Osteoblast (primary cell): Measurements from ENCODE around the gene ARHGEF28. TPM values are rescaled to one million over a fixed set of nuclear protein-coding genes. Genes with fewer than 3 reads are reported as not detected.

Source experiments
- DNase-seq: peaks from one replicate; pipeline ENCODE4 v3.0.0; 2011; ENCODE audit warnings: low spot score, mixed read lengths; ENCODE audit not compliant: insufficient read length; ENCODE audit errors: missing footprints
- H2AFZ ChIP-seq: 2 replicates; pipeline ENCODE4 v1.6.0; 2011; ENCODE audit warnings: mild to moderate bottlenecking, low read length
- H3K27ac ChIP-seq: 2 replicates; pipeline ENCODE4 v1.5.1; 2011; ENCODE audit warnings: mild to moderate bottlenecking, low read depth, low read length, moderate library complexity
- H3K27me3 ChIP-seq: 2 replicates; pipeline ENCODE4 v1.6.0; 2012; ENCODE audit warnings: mild to moderate bottlenecking, control low read depth, inconsistent platforms, low read length, moderate library complexity; ENCODE audit not compliant: insufficient read depth
- H3K36me3 ChIP-seq: 2 replicates; pipeline ENCODE4 v1.5.1; 2011; ENCODE audit warnings: mild to moderate bottlenecking, low read length, control low read depth, moderate library complexity; ENCODE audit not compliant: insufficient read depth
- H3K4me1 ChIP-seq: 2 replicates; pipeline ENCODE4 v1.5.1; 2011; ENCODE audit warnings: mild to moderate bottlenecking, low read length, control low read depth, moderate library complexity; ENCODE audit not compliant: insufficient read depth
- H3K4me2 ChIP-seq: 2 replicates; pipeline ENCODE4 v1.6.0; 2011; ENCODE audit warnings: mild to moderate bottlenecking, low read length; ENCODE audit not compliant: insufficient read depth
- H3K4me3 ChIP-seq: fragments of 200-600 bp; sonication (generic); 3 replicates; pipeline ENCODE4 v1.5.1; 2012; ENCODE audit warnings: mild to moderate bottlenecking, low read length, inconsistent platforms; ENCODE audit not compliant: insufficient read depth
- H3K79me2 ChIP-seq: 2 replicates; pipeline ENCODE4 v1.6.0; 2012; ENCODE audit warnings: mild to moderate bottlenecking, low read length, control low read depth, inconsistent platforms; ENCODE audit not compliant: insufficient read depth
- H3K9me3 ChIP-seq: 2 replicates; pipeline ENCODE4 v1.5.1; 2011; ENCODE audit warnings: low read depth, low read length, control low read depth
- H4K20me1 ChIP-seq: 2 replicates; pipeline ENCODE4 v1.6.0; 2012; ENCODE audit warnings: mild to moderate bottlenecking, low read length, control low read depth; ENCODE audit not compliant: insufficient read depth
- total RNA-seq: library from RNA; depleted of rRNA; stranded (reverse); fragments of >200 nt; gene quantifications from 2 replicates; pipeline ENCODE4 v1.2.3, GENCODE V29; 2012
- TF ChIP-seq, protein P1 (sequence below): IDR thresholded peaks from 2 replicates; pipeline ENCODE4 v1.5.1; 2011; ENCODE audit warnings: mild to moderate bottlenecking, low read depth, low read length, moderate library complexity; ENCODE audit errors: extremely low read depth

ARHGEF28 gene
- total RNA-seq, 1 donor: 64.4 TPM

GRCh38 chr5:73654171-73654811, 28.3 kb downstream of the ARHGEF28 start:
- H2AFZ ChIP-seq: no peak overlapping the region
- DNase-seq: no peak
- H3K4me1 ChIP-seq: peaks cover 13% of the 10 kb centered on the region
- no peak overlapping the region for H3K4me2 ChIP-seq
- no peak overlapping the region for H3K27ac ChIP-seq
- no peaks in the 10 kb centered on the region for H4K20me1 ChIP-seq
- peaks cover 71% of the 10 kb centered on the region for H3K79me2 ChIP-seq
- H3K4me3 ChIP-seq: no peak overlapping the region
- no peaks in the 10 kb centered on the region for H3K27me3 ChIP-seq
- no peaks in the 10 kb centered on the region for H3K36me3 ChIP-seq
- TF ChIP-seq, protein P1, sequence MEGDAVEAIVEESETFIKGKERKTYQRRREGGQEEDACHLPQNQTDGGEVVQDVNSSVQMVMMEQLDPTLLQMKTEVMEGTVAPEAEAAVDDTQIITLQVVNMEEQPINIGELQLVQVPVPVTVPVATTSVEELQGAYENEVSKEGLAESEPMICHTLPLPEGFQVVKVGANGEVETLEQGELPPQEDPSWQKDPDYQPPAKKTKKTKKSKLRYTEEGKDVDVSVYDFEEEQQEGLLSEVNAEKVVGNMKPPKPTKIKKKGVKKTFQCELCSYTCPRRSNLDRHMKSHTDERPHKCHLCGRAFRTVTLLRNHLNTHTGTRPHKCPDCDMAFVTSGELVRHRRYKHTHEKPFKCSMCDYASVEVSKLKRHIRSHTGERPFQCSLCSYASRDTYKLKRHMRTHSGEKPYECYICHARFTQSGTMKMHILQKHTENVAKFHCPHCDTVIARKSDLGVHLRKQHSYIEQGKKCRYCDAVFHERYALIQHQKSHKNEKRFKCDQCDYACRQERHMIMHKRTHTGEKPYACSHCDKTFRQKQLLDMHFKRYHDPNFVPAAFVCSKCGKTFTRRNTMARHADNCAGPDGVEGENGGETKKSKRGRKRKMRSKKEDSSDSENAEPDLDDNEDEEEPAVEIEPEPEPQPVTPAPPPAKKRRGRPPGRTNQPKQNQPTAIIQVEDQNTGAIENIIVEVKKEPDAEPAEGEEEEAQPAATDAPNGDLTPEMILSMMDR: no peak
- no peaks in the 10 kb centered on the region for H3K9me3 ChIP-seq

GRCh38 chr5:73654819-73655318, 28.9 kb downstream of the ARHGEF28 start:
- Histone ChIP-seq H2AFZ (peak overlapping the region; percentile 40), H3K36me3 (no peaks in the 10 kb centered on the region), H3K4me1 (peaks cover 13% of the 10 kb centered on the region), H3K4me3 (no peak overlapping the region), H3K9me3 (no peaks in the 10 kb centered on the region), H4K20me1 (no peaks in the 10 kb centered on the region), H3K79me2 (peaks cover 68% of the 10 kb centered on the region), H3K4me2 (no peak overlapping the region), H3K27ac (no peak overlapping the region), H3K27me3 (no peaks in the 10 kb centered on the region)
- TF ChIP-seq, protein P1: no peak
- no peak for DNase-seq

DNA sequence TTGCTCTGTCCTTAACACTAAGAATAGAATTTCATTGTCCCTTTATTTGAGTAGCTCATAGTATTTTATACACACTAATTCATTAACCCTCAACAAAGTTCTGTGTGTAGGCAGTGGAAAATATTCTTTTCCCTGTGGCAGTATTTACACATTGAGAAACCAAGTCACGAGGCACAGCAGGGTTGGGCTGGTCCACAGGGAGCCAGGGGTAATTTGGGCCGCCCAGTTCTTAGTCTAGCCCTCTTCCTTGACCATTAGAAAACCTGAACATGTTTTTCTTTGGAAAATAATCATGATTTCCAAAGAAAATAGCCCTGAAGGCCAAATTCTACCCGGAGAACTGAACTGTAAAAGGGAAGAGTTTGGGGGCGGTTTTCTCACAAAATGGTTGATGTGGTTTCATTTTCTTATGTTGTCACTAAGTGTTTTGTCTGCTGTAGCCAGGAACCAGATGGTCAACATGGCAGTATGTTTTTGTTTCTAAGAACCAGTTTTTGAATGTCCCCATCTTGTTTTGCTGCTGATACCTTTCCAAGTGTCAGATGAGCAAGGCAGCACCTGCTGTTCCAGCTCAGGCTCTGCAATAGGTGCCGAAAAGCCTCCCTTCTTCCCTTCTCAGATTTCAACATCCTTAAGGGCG, 29.6 kb downstream of the ARHGEF28 start:
- DNase-seq: no peak
- peaks cover 13% of the 10 kb centered on the region for H3K4me1 ChIP-seq
- peak overlapping the region; percentile 23 for H3K4me3 ChIP-seq
- TF ChIP-seq, protein P1: no peak
- peak overlapping the region; percentile 33 for H2AFZ ChIP-seq
- H3K36me3 ChIP-seq: no peaks in the 10 kb centered on the region
- H3K9me3 ChIP-seq: no peaks in the 10 kb centered on the region
- peaks cover 67% of the 10 kb centered on the region for H3K79me2 ChIP-seq
- H3K27me3 ChIP-seq: no peaks in the 10 kb centered on the region
- H3K27ac ChIP-seq: no peak overlapping the region
- H4K20me1 ChIP-seq: no peaks in the 10 kb centered on the region
- peak overlapping the region; percentile 46 for H3K4me2 ChIP-seq

DNA sequence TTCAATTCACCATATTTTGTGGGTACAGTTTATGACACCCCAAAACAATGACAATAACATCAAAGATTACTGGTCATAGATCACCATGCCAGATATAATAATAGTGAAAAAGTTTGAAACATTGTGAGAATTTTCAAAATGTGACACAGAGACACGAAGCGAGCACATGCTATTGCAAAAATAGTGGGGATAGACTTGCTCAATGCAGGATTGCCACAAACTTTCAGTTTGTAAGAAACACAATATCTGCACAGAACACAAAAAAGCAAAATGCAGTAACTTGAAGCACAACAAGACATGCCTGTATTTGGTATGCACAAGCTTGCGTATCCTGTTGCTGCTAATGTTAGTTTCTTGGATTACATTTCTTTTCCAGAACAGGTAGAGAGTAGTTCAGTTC, 35.8 kb downstream of the ARHGEF28 start:
- TF ChIP-seq, protein P1: no peak
- H3K79me2 ChIP-seq: peaks cover 53% of the 10 kb centered on the region

More for the DNA sequence above, 35.8 kb downstream of the ARHGEF28 start:
- H2AFZ ChIP-seq: no peak overlapping the region
- no peaks in the 10 kb centered on the region for H3K4me1 ChIP-seq
- no peak overlapping the region for H3K27ac ChIP-seq
- no peaks in the 10 kb centered on the region for H4K20me1 ChIP-seq
- no peak overlapping the region for H3K4me2 ChIP-seq
- H3K36me3 ChIP-seq: no peaks in the 10 kb centered on the region
- no peaks in the 10 kb centered on the region for H3K27me3 ChIP-seq
- DNase-seq: no peak
- H3K4me3 ChIP-seq: no peak overlapping the region
- H3K9me3 ChIP-seq: no peaks in the 10 kb centered on the region
